Endothelial cell of hepatic sinusoid (primary cell): ENCODE measurements around the gene PDCD11.
"Not testable (repeated sequence)": the region's sequence is repeated elsewhere in the genome, so short reads cannot be mapped to it uniquely, and the experiment has no call there.

Experiments
- in situ Hi-C: cut with HindIII; loops from 2 replicates; pipeline ENCODE4 v1.10.0; 2017; ENCODE audit warnings: low sequenced_read_pairs

Gene PDCD11

GRCh38 chr10:103396067-103396788 is at the start of gene PDCD11, which contains the start of gene ATP5MK:
Gene PDCD11, plus strand, starts transcription at chr10:103396626. Its CDS starts 1,801 bp downstream, at chr10:103398427.
Gene ATP5MK, minus strand, starts transcription at chr10:103396475. Its CDS starts 4,018 bp downstream, at chr10:103392457.
- in situ Hi-C loops = no loop called here

GRCh38 chr10:103350175-103350516 is 46.3 kb upstream of the PDCD11 start:
- in situ Hi-C loops = no loop called here

GRCh38 chr10:103350517-103351260 is 45.7 kb upstream of the PDCD11 start, which contains the start of gene PCGF6:
Gene PCGF6, minus strand, starts transcription at chr10:103351140. Its CDS starts 74 bp downstream, at chr10:103351066.
- in situ Hi-C loops = no loop called here

- in situ Hi-C loops = no loop called here
Measured at GRCh38 chr10:103353281-103353680, 43.1 kb upstream of the PDCD11 start.

- in situ Hi-C loops = not testable (repeated sequence)
Measured at GRCh38 chr10:103354567-103354966, 41.9 kb upstream of the PDCD11 start.

GRCh38 chr10:103355906-103356599 is 40.4 kb upstream of the PDCD11 start:
- in situ Hi-C loops = no loop called here

GRCh38 chr10:103359493-103359892 is 36.9 kb upstream of the PDCD11 start:
- in situ Hi-C loops = not testable (repeated sequence)

GRCh38 chr10:103360791-103361190 is 35.6 kb upstream of the PDCD11 start:
- in situ Hi-C loops = not testable (repeated sequence)

- in situ Hi-C loops = no loop called here
Measured at GRCh38 chr10:103367379-103367781, 29.0 kb upstream of the PDCD11 start.

- in situ Hi-C loops = no loop called here
Measured at GRCh38 chr10:103367782-103368518, 28.5 kb upstream of the PDCD11 start, which contains the start of gene TAF5. Gene TAF5, plus strand, starts transcription at chr10:103367976. Its CDS starts 14 bp downstream, at chr10:103367990.

GRCh38 chr10:103373544-103373943 is 22.9 kb upstream of the PDCD11 start:
- in situ Hi-C loops = no loop called here

GRCh38 chr10:103374263-103374662 is 22.2 kb upstream of the PDCD11 start:
- in situ Hi-C loops = no loop called here

- in situ Hi-C loops = no loop called here
Measured at GRCh38 chr10:103382769-103383168, 13.7 kb upstream of the PDCD11 start.

- in situ Hi-C loops = no loop called here
Measured at GRCh38 chr10:103394180-103394579, 2.2 kb upstream of the PDCD11 start.

GRCh38 chr10:103395754-103396066 is 716 bp upstream of the PDCD11 start:
- in situ Hi-C loops = no loop called here

GRCh38 chr10:103396789-103397087 is 312 bp downstream of the PDCD11 start:
- in situ Hi-C loops = no loop called here

- in situ Hi-C loops = no loop called here
Measured at GRCh38 chr10:103397191-103397825, 882 bp downstream of the PDCD11 start.

GRCh38 chr10:103413564-103413963 is 17.1 kb downstream of the PDCD11 start:
- in situ Hi-C loops = loop anchor here (10.0 kb wide), 1 partner anchor 61 kb away; the partner anchor contains the start of gene CALHM3

GRCh38 chr10:103415581-103415980 is 19.2 kb downstream of the PDCD11 start:
- in situ Hi-C loops = loop anchor here (10.0 kb wide), 1 partner anchor 59 kb away; the partner anchor contains the start of gene CALHM3

- in situ Hi-C loops = loop anchor here (10.0 kb wide), 1 partner anchor 58 kb away; the partner anchor contains the start of gene CALHM3
Measured at GRCh38 chr10:103416436-103417147, 20.2 kb downstream of the PDCD11 start.
